Natural killer cell (primary cell): ENCODE data around the gene CPEB4. TPM values are rescaled to one million over a fixed set of nuclear protein-coding genes. Genes with fewer than 3 reads are reported as not detected.

Experiments
- ATAC-seq, 3 donors: fragments of 150-1000 bp in 2 of 3; fragments of 200-7000 bp in 1 of 3; cut with Tn5 transposase; 1 replicate in 1 of 3; 2 replicates in 2 of 3; pipeline ENCODE4 v1.10.0; 2021; ENCODE audit warnings: mild to moderate bottlenecking in 2 of 3, moderate library complexity in 2 of 3
- DNase-seq, 2 donors: peaks; one replicate each; pipeline versions ENCODE4 v3.0.0 to v3.0.0-alpha.2; 2013 to 2021; ENCODE audit warnings: mixed read lengths in 1 of 2
- H3K27ac ChIP-seq: one replicate; pipeline ENCODE4 v1.5.1; 2013; ENCODE audit warnings: mild to moderate bottlenecking, low read length
- H3K27me3 ChIP-seq: one replicate; pipeline ENCODE4 v1.6.1; 2013; ENCODE audit warnings: low read length; ENCODE audit not compliant: control insufficient read depth, insufficient read depth
- H3K36me3 ChIP-seq: one replicate; pipeline ENCODE4 v1.6.1; 2013; ENCODE audit warnings: low read length; ENCODE audit not compliant: control insufficient read depth, insufficient read depth
- H3K4me1 ChIP-seq: one replicate; pipeline ENCODE4 v1.6.1; 2013; ENCODE audit warnings: low read length; ENCODE audit not compliant: control insufficient read depth, insufficient read depth
- H3K4me3 ChIP-seq: one replicate; pipeline ENCODE4 v1.5.1; 2013; ENCODE audit warnings: low read length
- H3K9me3 ChIP-seq: one replicate; pipeline ENCODE4 v1.6.1; 2013; ENCODE audit warnings: low read length; ENCODE audit not compliant: control insufficient read depth, insufficient read depth
- H3K27ac Mint-ChIP-seq, 2 donors: one replicate each; pipeline ENCODE4 v1.8.0; 2022; ENCODE audit warnings: mild to moderate bottlenecking in 2 of 2, mixed read lengths in 2 of 2, moderate library complexity in 1 of 2
- H3K27me3 Mint-ChIP-seq, 2 donors: one replicate each; pipeline ENCODE4 v1.8.0; 2022; ENCODE audit warnings: low read depth in 2 of 2, mixed read lengths in 2 of 2
- H3K36me3 Mint-ChIP-seq: one replicate; pipeline ENCODE4 v1.8.0; 2022; ENCODE audit warnings: mixed read lengths
- H3K4me1 Mint-ChIP-seq, 2 donors: one replicate each; pipeline ENCODE4 v1.8.0; 2022; ENCODE audit warnings: mixed read lengths in 2 of 2
- H3K4me3 Mint-ChIP-seq: one replicate; pipeline ENCODE4 v1.8.0; 2022; ENCODE audit warnings: mild to moderate bottlenecking, moderate library complexity, mixed read lengths
- H3K9me3 Mint-ChIP-seq, 2 donors: one replicate each; pipeline ENCODE4 v1.8.0; 2022; ENCODE audit warnings: mixed read lengths in 2 of 2
- WGBS: methylation state at CpG from one replicate; pipeline ENCODE4 v1.1.7; 2013; ENCODE audit warnings: missing lambda C conversion rate; ENCODE audit not compliant: insufficient coverage; 5-methylcytosine and 5-hydroxymethylcytosine counted together
- intact Hi-C: fragments of 100-400 bp; cut with micrococcal nuclease; formaldehyde crosslinking; loops from one replicate; pipeline ENCODE4 v1.14.2; 2022
- total RNA-seq, 4 donors: library from RNA; stranded (reverse); fragments of 120-200 nt in 1 of 4; gene quantifications; one replicate each; pipeline versions ENCODE4 v1.2.3 to v1.2.4, GENCODE V29; 2013 to 2022
- TF ChIP-seq, protein P1 (sequence below): fragments of 200-600 bp; IDR thresholded peaks from one replicate; pipeline ENCODE4 v1.8.0; 2022; ENCODE audit warnings: antibody characterized with exemption

The CPEB4 gene
- total RNA-seq, 3 donors from 2014 or later (not counting 1 experiment from before 2014, with no cell fraction given): 44.4 to 60.4 (median 55.1) TPM

DNA sequence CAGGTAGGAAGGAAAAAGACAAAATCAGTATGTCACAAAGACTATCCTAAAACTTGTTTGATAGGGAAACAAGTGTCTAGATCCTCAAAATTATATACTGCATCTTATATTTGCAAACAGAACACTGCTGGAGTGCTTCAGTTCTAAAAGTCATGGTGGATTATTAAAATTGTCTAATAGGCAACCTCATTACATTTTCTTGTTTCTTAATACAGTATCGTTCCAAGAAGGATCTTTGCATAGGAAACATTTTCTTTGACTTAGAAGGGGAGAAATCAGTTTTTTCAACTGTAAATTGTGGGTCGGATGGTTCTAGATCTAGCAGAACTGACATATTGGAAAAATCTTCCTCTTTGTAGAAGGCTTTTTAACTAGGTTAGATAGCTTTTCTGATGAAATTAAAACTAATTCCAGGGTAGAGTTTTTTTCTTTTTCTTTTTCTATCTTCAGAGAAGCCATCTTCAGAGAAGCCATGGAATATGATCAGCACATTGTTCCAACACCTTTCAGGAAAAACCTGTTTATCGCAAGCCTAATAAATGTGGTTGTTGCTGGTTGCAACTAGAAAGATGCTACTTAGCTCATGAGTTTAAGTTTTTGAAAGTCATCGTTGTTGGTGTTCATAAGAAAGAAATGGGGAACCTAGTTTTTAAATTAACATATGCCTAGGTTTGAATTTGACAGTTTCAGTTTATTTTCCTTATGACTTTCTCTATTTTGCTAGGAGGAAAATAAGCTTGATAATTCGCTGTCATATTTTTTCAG is 7.4 kb downstream of the CPEB4 start:
- no peaks in the 10 kb centered on the region for H3K9me3 Mint-ChIP-seq
- 78% methylated on average over 4 of the region's 5 CpGs for WGBS
- ATAC-seq (no peak), DNase-seq (no peak)
- H3K4me3 Mint-ChIP-seq: no peak overlapping the region
- H3K27me3 Mint-ChIP-seq: no peaks in the 10 kb centered on the region
- no peak overlapping the region for H3K4me3 ChIP-seq
- peaks cover 7% of the 10 kb centered on the region for H3K4me1 ChIP-seq
- H3K4me1 Mint-ChIP-seq: peaks cover 46 to 52% of the 10 kb centered on the region in 2 donors
- peaks cover 3% of the 10 kb centered on the region for H3K36me3 ChIP-seq
- no peaks in the 10 kb centered on the region for H3K27me3 ChIP-seq
- intact Hi-C loops: no loop called here
- no peak overlapping the region for H3K27ac Mint-ChIP-seq
- H3K36me3 Mint-ChIP-seq: no peaks in the 10 kb centered on the region
- no peaks in the 10 kb centered on the region for H3K9me3 ChIP-seq
- H3K27ac ChIP-seq: no peak overlapping the region
- TF ChIP-seq, protein P1, sequence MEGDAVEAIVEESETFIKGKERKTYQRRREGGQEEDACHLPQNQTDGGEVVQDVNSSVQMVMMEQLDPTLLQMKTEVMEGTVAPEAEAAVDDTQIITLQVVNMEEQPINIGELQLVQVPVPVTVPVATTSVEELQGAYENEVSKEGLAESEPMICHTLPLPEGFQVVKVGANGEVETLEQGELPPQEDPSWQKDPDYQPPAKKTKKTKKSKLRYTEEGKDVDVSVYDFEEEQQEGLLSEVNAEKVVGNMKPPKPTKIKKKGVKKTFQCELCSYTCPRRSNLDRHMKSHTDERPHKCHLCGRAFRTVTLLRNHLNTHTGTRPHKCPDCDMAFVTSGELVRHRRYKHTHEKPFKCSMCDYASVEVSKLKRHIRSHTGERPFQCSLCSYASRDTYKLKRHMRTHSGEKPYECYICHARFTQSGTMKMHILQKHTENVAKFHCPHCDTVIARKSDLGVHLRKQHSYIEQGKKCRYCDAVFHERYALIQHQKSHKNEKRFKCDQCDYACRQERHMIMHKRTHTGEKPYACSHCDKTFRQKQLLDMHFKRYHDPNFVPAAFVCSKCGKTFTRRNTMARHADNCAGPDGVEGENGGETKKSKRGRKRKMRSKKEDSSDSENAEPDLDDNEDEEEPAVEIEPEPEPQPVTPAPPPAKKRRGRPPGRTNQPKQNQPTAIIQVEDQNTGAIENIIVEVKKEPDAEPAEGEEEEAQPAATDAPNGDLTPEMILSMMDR: no peak

DNA sequence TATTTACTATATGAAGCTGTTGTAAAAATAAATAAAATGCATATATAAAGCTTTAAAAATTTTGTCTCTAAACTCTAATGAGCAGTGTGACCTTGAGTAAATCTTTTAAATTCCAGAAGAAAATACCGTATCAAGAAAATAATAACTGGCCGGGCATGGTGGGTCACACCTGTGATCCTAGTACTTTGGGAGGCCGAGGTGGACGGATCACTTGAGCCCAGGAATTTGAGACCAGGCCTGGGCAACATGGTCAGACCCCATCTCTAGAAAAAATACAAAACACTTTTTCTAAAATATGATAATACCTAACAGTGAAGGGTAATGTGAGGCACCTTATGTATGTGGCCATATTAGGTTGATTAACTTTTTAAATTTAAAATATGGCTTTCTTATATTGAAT is 8.5 kb downstream of the CPEB4 start:
- H3K4me1 Mint-ChIP-seq: peaks cover 41 to 52% of the 10 kb centered on the region in 2 donors
- intact Hi-C loops: no loop called here
- TF ChIP-seq, protein P1: no peak
- H3K9me3 Mint-ChIP-seq: no peaks in the 10 kb centered on the region
- no peak overlapping the region for H3K27ac Mint-ChIP-seq
- Histone ChIP-seq H3K27me3 (no peaks in the 10 kb centered on the region), H3K4me1 (peaks cover 5% of the 10 kb centered on the region), H3K9me3 (no peaks in the 10 kb centered on the region), H3K4me3 (no peak overlapping the region), H3K36me3 (peaks cover 3% of the 10 kb centered on the region), H3K27ac (no peak overlapping the region)
- no peaks in the 10 kb centered on the region for H3K27me3 Mint-ChIP-seq
- H3K36me3 Mint-ChIP-seq: no peaks in the 10 kb centered on the region
- H3K4me3 Mint-ChIP-seq: no peak overlapping the region
- ATAC-seq (no peak), DNase-seq (no peak)
- 100% methylated on average over 4 of the region's 4 CpGs for WGBS

DNA sequence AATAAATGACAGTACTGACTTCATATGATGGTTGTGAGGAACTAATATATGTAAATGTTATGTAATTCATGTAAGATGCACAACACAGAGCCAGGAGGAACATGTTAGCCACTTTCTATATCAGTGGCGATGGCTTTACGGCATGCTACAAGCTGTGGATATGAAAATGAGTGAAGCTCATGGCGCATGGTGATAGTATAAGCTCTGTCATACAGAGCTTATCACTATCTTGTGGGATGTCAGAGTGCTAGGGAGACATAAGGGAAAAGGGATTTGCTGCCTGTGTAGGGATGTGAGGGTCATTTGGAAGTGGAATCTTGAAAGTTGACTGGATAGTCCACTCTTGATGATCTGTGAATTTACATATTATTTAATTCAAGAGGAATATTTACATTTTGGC is 13.6 kb downstream of the CPEB4 start:
- Histone ChIP-seq H3K27ac (no peak overlapping the region), H3K4me3 (no peak overlapping the region), H3K27me3 (no peaks in the 10 kb centered on the region), H3K9me3 (no peaks in the 10 kb centered on the region), H3K4me1 (no peaks in the 10 kb centered on the region), H3K36me3 (no peaks in the 10 kb centered on the region)
- TF ChIP-seq, protein P1: no peak
- Mint-ChIP-seq H3K27ac (peak overlapping the region in 1 of 2 donors; percentile 55), H3K9me3 (no peaks in the 10 kb centered on the region), H3K4me3 (no peak overlapping the region), H3K36me3 (no peaks in the 10 kb centered on the region), H3K4me1 (peaks cover 41 to 47% of the 10 kb centered on the region in 2 donors), H3K27me3 (no peaks in the 10 kb centered on the region)
- intact Hi-C loops: no loop called here
- ATAC-seq (no peak), DNase-seq (no peak)
- 97% methylated on average over 3 of the region's 3 CpGs for WGBS

DNA sequence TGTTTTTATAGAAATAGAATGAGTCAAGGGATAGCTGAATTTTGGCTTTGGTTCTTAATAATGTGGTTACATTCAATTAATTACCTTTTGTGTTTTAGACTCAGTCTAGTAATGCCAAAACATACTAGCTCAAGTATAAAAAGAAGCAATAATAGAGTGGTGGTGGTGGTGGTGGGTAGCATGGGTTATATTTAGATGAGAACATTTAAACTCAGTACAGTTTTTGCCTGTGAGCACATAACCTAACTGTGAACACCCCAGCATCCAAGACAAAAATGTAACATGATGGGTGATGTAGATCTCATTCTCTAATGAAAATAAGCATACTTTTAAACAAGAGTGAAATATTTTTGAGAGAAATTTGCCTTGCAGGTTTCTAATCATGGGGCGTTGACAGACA is 14.2 kb downstream of the CPEB4 start:
- Histone ChIP-seq H3K9me3 (no peaks in the 10 kb centered on the region), H3K36me3 (no peaks in the 10 kb centered on the region), H3K27me3 (no peaks in the 10 kb centered on the region), H3K4me1 (no peaks in the 10 kb centered on the region), H3K4me3 (no peak overlapping the region), H3K27ac (no peak overlapping the region)
- H3K9me3 Mint-ChIP-seq: no peaks in the 10 kb centered on the region
- TF ChIP-seq, protein P1: no peak
- intact Hi-C loops: no loop called here
- DNase-seq (no peak), ATAC-seq (no peak)
- H3K36me3 Mint-ChIP-seq: no peaks in the 10 kb centered on the region
- no peaks in the 10 kb centered on the region for H3K27me3 Mint-ChIP-seq
- peaks cover 43 to 47% of the 10 kb centered on the region in 2 donors for H3K4me1 Mint-ChIP-seq
- peak overlapping the region in 1 of 2 donors; percentile 28 for H3K27ac Mint-ChIP-seq
- 100% methylated on average over 1 of the region's 1 CpG for WGBS
- no peak overlapping the region for H3K4me3 Mint-ChIP-seq
